HL-60 (cell line): ENCODE measurements around the gene GZMM.

ENCODE experiments used
- DNase-seq, 2 experiments: peaks; one replicate each; pipeline ENCODE4 v3.0.0-alpha.2; 2010 to 2020; ENCODE audit warnings: low read depth in 1 of 2, low spot score in 1 of 2
- H3K27ac ChIP-seq: fragments of 250-450 bp; sonication (Bioruptor Pico); replicated peaks from 2 replicates; pipeline ENCODE4 v1.5.1; 2020; ENCODE audit warnings: mild to moderate bottlenecking, moderate library complexity
- H3K27me3 ChIP-seq: fragments of 250-450 bp; sonication (Bioruptor Pico); 2 replicates; pipeline ENCODE4 v1.5.1; 2021; ENCODE audit warnings: mild to moderate bottlenecking, moderate library complexity; ENCODE audit not compliant: insufficient read depth, poor library complexity, severe bottlenecking
- H3K4me3 ChIP-seq: replicated peaks from 2 replicates; pipeline ENCODE4 v1.5.1; 2011; ENCODE audit warnings: mild to moderate bottlenecking, control low read depth, low read length; ENCODE audit not compliant: insufficient read depth
- GABPA ChIP-seq: IDR thresholded peaks from 2 replicates; pipeline ENCODE4 v1.6.1; 2012; ENCODE audit warnings: low read depth
- POLR2AphosphoS5 ChIP-seq: IDR thresholded peaks from 2 replicates; pipeline ENCODE4 v1.6.1; 2012; ENCODE audit warnings: low read depth
- SPI1 ChIP-seq: IDR thresholded peaks from 2 replicates; pipeline ENCODE4 v1.6.1; 2012; ENCODE audit warnings: low read depth, mild to moderate bottlenecking, borderline replicate concordance
- TF ChIP-seq, protein P1 (sequence below): IDR thresholded peaks from 2 replicates; pipeline ENCODE4 v1.6.1; 2012; ENCODE audit warnings: low read depth; ENCODE audit not compliant: insufficient replicate concordance
- TF ChIP-seq, protein P2 (sequence below): IDR thresholded peaks from one replicate; pipeline ENCODE4 v1.5.1; 2011; ENCODE audit warnings: low read length, control low read depth, inconsistent platforms; ENCODE audit not compliant: insufficient read depth

The GZMM gene

DNA sequence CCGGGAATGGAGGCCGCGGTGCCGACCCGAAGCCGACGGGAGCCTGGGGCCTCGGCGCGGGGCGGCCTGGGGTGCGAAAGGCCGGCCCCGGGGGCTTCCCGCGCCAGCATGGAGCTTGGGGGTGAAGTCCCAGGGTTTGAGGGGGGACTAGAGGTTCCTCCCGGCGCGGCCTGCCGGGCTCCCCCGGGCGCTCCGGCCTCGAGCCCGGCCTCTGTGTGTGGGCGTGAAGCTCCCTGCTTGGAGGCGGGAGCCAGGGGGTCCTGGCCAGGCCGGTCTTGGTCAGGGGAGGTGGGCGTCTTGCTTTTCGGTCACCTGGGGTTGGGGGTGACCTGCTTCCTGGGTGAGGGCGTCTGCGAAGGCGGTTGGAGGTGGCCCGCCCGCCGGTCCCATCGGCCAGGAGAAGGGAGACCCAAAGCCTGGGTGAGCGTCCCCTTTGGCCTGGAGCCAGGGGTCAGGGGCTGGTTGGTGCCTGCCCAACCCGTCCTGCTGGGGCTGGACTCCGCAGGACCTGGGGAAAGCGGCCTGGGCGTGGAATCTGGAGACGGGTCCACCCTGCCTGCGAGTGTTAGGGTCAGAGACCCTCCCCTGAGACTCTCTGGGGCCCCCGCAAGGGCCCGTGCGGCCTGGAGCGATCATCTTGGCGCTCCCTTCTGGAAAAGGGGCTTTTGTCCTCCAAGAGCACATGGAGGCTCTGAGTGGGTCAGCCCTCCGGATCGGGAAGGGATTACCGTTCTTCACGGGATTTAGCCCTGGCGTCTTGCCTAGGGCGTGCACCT is 29.1 kb downstream of the GZMM start:
- Histone ChIP-seq H3K27me3 (no peaks in the 10 kb centered on the region), H3K27ac (peak overlapping the region; percentile 98), H3K4me3 (peak overlapping the region; percentile 95)
- DNase-seq: peak in 1 of 2 experiments; percentile 23
- TF ChIP-seq SPI1 (no peak), GABPA (no peak), POLR2AphosphoS5 (no peak)
- TF ChIP-seq, protein P1, sequence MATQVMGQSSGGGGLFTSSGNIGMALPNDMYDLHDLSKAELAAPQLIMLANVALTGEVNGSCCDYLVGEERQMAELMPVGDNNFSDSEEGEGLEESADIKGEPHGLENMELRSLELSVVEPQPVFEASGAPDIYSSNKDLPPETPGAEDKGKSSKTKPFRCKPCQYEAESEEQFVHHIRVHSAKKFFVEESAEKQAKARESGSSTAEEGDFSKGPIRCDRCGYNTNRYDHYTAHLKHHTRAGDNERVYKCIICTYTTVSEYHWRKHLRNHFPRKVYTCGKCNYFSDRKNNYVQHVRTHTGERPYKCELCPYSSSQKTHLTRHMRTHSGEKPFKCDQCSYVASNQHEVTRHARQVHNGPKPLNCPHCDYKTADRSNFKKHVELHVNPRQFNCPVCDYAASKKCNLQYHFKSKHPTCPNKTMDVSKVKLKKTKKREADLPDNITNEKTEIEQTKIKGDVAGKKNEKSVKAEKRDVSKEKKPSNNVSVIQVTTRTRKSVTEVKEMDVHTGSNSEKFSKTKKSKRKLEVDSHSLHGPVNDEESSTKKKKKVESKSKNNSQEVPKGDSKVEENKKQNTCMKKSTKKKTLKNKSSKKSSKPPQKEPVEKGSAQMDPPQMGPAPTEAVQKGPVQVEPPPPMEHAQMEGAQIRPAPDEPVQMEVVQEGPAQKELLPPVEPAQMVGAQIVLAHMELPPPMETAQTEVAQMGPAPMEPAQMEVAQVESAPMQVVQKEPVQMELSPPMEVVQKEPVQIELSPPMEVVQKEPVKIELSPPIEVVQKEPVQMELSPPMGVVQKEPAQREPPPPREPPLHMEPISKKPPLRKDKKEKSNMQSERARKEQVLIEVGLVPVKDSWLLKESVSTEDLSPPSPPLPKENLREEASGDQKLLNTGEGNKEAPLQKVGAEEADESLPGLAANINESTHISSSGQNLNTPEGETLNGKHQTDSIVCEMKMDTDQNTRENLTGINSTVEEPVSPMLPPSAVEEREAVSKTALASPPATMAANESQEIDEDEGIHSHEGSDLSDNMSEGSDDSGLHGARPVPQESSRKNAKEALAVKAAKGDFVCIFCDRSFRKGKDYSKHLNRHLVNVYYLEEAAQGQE: no peak
- TF ChIP-seq, protein P2, sequence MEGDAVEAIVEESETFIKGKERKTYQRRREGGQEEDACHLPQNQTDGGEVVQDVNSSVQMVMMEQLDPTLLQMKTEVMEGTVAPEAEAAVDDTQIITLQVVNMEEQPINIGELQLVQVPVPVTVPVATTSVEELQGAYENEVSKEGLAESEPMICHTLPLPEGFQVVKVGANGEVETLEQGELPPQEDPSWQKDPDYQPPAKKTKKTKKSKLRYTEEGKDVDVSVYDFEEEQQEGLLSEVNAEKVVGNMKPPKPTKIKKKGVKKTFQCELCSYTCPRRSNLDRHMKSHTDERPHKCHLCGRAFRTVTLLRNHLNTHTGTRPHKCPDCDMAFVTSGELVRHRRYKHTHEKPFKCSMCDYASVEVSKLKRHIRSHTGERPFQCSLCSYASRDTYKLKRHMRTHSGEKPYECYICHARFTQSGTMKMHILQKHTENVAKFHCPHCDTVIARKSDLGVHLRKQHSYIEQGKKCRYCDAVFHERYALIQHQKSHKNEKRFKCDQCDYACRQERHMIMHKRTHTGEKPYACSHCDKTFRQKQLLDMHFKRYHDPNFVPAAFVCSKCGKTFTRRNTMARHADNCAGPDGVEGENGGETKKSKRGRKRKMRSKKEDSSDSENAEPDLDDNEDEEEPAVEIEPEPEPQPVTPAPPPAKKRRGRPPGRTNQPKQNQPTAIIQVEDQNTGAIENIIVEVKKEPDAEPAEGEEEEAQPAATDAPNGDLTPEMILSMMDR: no peak

DNA sequence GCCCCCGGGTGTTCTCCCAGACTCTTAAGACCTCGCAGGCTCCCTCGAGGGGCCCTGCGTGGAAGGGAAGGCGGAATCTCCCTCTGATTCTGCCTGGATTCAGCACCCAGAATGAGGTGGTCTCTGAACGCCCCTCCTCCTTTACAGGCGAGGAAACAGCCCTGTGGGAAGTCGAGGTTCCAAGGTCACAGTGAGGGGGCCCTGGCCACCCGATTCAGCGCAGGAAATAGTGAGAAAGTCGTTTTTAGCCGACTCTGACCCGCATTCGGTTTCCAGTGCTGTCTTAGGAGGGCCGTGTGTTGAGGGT is 29.6 kb downstream of the GZMM start:
- no peak for TF ChIP-seq SPI1
- TF ChIP-seq, protein P1: no peak
- TF ChIP-seq, protein P2: no peak
- no peak for TF ChIP-seq GABPA
- no peak for TF ChIP-seq POLR2AphosphoS5
- H3K27me3 ChIP-seq: no peaks in the 10 kb centered on the region
- H3K27ac ChIP-seq: peak overlapping the region; percentile 98
- H3K4me3 ChIP-seq: peak overlapping the region; percentile 95
- no peak for DNase-seq

DNA sequence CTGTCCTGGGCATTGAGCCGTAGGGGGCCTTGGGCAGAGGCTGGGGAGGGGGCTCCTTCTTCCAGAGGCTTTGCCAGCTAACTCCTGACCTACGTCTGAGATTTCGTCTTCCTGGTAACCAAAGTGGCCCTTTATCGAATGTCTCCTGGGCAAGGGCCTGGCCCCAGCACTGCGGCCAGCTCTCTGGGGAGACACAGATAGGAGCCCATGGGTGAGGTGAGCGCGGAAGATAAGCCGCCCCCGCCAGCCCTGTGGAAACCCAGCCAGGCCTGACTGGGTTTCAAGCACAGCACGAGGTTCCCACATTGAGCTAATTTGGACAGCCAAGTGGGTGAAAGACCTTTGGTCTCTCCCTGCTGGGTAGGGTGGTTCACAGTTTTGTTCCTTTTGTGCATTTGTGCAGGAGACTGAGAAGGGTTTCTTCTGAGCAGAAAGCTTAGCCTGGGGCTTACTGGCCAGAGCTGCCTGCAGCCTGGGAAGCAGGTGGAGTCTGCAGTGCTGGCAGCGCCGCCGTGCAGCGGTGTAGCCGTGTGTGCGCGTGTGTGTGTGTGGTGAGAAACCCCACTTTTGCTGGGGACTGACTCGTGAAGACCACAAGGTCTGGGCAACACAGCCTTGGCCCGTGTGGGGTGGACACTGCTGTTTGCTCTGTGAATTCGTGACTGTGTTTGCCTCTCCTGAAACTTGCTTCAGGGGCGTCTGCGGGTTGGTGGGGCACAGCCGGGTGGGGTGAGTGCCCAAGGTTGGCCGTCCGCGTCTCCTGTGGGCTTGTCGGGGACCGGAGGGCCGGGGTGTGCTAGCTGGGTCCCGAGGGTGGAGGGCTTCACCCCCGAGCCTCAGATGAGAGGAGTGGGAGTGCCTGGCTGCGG is 31.0 kb downstream of the GZMM start:
- Histone ChIP-seq H3K4me3 (peak overlapping the region; percentile 95), H3K27ac (peak overlapping the region; percentile 37), H3K27me3 (no peaks in the 10 kb centered on the region)
- TF ChIP-seq, protein P2: no peak
- TF ChIP-seq GABPA: no peak
- DNase-seq: peak in 1 of 2 experiments; percentile 46
